CD4-positive, alpha-beta T cell treated with Interleukin-6 at 100 ng/mL for 8 hours (primary cell): ENCODE measurements around the gene COPG1.

Experiments used
- DNase-seq: peaks from one replicate; pipeline ENCODE4 v3.0.0-alpha.2; 2020; ENCODE audit warnings: mixed read lengths, low spot score

Gene COPG1

DNA sequence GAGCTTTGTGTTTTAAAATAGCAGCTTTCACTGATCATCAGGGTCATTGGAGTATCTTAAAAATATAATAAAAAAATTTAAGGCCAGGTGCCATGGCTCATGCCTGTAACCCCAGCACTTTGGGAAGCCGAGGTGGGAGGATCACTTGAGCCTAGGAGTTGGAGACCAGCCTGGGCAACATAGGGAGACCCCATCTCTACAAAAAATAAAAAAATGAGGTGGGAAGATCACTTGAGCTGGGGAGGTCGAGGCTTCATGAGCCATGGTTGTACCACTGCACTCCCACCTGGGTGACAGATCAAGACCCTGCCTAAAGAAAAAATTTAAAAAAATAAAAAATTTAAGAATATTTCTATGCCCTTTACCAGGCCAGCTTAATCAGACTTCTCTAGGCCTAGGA is 30.8 kb downstream of the COPG1 start:
- no peak for DNase-seq

GRCh38 chr3:129281726-129282125 is 32.3 kb downstream of the COPG1 start:
- DNase-seq = no peak

- DNase-seq = peak; percentile 33
These were observed 33.4 kb downstream of the COPG1 start for GRCh38 chr3:129282727-129283327.

DNA sequence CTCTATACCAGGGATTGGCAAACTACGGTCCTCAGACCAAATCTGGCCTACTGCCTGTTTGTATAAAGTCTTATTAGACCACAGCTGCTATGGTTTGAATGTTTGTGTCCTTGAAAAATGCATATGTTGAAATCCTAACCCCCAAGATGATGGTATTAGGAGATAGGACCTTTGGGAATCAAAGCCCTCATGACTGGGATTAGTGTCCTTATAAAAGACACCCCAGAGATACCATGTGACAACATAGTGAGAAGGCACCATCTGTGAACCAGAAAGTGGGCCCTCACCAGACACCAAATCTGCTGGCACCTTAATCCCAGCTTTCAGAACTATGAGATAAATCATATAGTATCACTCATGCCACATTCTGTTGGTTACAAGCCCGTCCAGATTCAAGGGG is 36.7 kb downstream of the COPG1 start:
- DNase-seq = no peak

DNA sequence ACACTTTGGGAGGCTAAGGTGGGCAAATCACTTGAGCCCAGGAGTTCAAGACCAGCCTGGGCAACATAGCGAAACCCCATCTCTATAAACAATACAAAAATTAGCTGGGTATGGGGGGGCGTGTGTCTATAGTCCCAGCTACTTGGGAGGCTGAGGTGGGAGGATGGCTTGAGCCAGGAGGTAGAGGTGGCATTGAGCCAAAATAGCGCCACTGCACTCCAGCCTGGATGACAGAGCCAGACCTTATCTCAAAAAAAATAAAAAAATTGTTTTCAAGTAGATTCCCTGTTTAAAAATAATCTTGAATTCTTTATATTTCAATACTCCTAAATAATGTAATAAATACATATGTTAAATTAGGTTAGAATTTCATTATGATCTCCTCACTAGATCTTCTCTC is 39.0 kb downstream of the COPG1 start:
- DNase-seq = no peak

DNA sequence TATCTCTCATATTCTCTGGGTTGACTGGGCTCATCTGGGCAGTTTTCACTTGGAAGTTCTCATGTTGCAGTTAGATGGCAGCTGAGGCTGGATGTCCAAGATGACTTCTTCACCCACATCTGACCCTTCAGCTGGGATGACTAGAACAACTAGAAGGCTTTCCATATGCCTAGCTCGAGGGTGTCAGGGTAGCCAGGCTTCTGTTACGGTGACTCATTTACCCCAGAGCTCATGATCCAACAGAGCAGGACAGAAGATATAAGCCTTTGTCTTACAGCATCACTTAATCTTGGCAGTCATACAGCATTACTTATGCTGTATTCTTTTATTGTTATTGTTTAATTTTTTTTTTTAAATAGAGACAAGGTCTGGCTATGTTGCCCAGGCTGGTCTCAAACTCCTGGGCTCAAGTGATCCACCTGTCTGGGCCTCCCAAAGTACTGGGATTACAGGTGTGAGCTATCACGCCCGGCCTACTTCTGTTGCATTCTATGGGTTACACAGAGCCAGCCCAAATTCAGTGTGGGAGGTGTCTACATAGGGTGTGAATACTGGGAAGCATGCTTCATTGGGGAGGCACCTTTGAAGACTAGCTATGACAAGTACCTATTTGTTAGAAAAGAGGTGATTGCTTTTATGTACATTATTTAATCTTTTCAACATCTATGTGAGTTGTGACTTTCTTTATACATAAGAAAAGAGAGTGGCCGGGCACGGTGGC is 40.0 kb downstream of the COPG1 start:
- no peak for DNase-seq

DNA sequence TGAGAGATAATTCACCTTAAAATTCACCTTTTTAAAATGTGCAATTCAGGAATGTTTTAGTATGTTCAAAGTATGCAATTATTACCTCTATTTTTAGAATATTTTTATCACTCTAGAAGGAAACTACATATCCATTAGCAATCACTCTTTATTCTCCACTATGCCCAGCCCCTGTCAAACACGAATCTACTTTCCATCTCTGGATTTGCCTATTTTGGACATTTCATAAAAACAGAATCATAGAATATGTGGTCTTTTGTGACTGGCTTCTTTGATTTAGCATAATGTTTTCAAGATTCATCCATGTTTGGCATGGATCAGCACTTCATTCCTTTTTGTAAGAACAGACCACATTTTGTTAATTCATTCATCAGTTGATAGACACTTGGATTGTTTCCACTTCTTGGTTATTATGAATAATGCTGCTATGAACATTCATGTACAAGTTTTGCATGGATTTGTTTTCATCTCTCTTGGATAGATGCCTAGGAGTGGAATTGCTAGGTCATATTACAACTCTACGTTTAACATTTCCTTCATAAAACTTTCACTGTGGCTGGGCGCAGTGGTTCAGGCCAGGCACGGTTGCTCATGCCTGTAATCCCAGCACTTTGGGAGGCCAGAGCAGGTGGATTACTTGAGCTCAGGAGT is 42.0 kb downstream of the COPG1 start:
- DNase-seq = no peak

DNA sequence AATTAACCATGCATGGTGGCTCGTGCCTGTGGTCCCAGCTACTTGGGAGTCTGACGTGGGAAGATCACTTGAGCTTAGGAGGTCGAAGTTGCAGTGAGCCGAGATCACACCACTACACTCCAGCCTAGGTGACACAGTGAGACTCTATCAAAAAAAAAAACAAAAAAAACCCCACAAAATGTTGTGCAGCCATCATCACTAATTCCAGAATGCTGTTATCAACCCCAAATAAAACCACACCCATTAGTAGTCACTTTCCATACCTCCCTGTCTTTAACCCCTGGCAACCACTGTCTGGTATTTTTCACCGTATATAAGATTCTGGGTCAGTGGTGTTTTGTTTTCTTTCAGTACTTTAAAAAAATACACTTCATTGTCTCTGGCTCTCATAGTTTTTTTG is 45.9 kb downstream of the COPG1 start:
- DNase-seq = no peak

- DNase-seq = no peak
These were observed 54.9 kb downstream of the COPG1 start for GRCh38 chr3:129304146-129304961.

DNA sequence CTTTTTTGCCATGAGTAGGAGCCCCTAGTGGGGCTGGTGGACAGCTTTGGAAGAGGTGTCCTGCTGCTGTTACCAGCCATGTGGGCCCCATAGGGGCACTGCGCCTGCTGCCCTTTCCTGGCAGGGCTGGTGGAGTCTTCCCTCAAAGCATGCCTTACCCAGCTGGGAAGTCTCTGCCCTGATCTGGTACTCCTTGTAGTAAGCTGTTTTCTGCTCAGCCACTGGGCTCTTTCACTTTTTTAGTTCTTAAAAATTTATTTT is 55.5 kb downstream of the COPG1 start:
- no peak for DNase-seq

DNA sequence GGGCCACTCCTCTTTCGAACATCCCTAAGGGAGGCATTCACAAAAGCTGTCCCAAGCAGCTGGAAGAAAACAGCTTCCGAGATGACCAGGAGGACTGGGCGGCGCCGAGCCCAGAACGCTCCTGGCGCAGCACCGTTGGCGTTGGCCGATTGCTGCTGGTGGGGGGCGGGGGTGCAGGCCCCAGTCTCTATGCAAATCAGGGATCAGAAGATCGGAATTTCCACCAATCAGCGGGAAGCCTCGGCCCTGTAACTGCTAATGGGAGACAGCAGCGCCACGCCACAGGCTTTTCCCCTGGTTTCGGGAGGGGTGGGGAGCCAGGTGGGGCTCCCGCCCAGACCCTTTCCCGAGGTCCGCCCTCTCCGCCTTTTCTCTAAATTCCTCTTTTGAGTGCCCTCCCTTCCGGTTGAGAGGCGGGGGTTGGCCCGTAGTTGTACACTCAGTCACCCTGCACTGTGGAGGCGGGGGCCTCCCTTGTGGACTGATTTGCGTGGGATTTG is 56.2 kb downstream of the COPG1 start:
- no peak for DNase-seq

DNA sequence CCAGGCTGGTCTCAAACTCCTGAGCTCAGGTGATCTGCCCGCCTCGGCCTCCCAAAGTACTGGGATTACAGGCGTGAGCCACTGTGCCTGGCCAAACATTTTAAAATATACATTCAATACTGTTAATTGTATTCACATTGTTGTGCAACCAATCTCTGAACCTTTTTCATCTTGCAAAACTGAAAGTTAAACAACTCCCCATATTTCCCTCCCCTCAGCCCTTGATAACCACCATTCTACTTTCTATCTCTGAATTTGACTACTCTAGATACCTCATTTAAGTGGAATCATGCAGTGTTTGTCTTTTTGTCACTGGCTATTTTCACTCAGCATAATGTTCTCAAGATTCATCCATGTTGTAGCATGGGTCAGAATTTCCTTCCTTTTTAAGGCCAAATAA is 59.2 kb downstream of the COPG1 start:
- DNase-seq = no peak

- no peak for DNase-seq
These were observed 61.0 kb downstream of the COPG1 start for GRCh38 chr3:129310111-129311011.

DNA sequence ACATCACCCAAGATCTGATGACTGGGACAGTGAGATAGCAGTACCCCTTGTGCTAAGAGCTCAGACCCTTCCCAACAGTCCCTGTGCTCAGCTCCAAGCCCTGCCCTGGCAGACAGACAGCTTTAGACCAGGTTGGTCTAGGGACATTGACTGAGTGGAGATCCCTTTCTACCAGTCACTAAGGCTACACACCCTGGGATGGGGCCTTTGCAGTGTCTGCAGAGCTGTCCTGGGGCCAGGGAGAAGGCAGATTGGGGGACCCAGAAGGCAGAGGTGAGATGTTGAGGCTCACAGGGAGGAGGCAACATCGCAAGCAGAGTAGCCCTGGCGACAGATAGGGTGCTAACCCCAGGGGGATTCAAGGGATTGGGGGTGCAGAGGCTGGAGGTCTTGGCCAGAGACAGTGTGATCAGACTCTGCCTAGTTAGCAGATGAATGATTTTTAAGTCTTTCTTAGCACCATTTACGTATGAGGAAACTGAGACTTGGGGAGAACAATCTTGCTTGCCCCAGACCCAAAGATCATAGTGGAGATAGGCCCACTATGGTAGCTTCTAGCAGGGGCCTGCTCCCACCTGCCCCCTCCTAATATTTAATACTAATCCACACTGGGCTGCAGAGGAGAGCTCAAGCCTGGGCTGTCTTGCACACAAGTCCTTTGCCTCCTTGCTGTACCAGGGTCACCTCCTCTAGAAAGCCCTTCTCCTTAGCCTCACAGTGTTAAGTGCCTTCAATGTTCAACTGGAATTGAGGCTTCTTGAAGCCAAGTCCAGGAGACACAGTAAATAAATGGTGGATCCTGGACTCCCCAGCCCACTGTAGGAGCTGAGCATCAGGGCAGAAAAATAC is 61.9 kb downstream of the COPG1 start:
- no peak for DNase-seq

- no peak for DNase-seq
These were observed 62.7 kb downstream of the COPG1 start for GRCh38 chr3:129312021-129312639.

DNA sequence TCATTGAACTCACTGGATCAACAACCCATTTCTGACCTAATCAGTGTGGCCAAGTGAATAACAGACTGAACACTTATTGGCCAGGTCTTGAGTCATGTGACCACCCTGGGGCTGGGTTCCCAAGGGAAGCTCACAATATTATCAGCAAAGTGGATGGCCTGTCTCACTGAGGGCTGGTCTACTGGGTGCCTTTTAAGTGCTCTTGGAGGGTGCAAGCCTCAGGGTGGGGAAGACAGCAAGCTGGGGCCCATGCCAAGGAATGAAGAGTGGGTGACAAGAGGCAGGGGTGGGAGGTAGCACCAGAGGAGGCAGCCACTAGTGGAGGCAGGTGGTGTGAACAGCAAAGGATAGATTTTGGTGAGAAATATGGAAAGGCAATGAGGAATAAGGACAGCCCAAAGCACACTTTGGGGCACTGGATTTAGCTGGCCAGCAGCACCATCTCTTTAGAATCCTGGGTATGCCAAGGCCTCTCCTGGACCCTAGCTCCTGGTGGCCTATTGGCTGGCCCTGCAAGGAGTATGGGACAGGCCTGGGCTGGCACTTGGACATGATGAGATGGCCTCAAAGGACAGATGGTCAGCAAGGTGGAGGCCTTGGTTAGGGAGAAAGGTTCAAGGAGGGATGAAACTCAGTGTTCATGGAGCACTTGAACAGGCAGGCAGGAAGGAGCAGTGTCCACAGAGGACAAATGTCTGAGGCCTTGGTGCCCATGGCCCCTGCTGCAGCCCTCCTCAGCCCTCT is 63.4 kb downstream of the COPG1 start:
- DNase-seq = no peak

DNA sequence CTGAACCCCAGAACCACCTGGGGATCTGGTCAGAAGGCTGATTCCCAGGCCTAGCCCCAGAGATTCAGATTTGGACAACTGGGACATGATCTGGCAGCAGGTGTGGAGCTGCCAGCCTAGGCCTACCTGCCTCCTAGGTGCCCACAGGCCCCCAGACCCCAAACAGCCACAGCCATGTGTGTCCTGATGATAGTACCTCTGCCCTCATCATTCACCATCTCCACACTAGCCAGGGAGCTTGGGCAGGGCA is 63.9 kb downstream of the COPG1 start:
- DNase-seq = no peak

DNA sequence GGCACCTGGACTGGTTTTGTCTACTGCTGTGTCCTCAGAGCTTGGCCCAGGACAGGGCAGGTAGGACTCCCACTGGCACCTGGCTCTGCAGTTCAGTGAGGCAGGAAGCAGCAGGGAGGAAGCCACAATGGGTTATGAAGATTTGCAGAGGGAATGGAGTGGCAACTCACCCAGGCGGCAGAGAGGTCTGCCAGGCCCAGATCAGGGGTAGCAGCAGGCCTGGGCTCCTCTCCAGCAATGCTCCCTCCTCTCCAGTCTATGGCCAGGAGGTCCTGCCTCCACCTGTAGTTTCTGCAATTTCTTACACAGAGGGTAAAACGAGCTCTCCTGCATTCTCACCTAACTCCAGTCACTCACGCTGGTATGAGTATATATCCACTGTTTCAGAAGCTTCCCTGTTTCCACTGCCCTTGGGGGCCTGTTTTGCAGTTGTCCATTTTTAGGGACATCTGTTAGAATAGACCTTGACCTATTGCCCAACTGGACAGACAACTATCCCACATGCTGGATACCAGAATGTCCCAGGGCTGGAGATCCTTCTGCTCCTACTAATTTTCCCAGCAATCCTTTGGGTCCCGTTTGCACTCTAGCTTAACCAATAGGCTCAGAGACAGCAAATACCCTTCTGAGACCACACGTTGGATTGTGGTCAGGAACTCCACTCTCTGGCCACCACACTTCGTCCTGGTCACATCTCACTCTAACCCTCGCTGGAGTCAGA is 64.4 kb downstream of the COPG1 start:
- DNase-seq = peak; percentile 17
